Measurements from ENCODE around the gene SACS.

Gene SACS, protein sequence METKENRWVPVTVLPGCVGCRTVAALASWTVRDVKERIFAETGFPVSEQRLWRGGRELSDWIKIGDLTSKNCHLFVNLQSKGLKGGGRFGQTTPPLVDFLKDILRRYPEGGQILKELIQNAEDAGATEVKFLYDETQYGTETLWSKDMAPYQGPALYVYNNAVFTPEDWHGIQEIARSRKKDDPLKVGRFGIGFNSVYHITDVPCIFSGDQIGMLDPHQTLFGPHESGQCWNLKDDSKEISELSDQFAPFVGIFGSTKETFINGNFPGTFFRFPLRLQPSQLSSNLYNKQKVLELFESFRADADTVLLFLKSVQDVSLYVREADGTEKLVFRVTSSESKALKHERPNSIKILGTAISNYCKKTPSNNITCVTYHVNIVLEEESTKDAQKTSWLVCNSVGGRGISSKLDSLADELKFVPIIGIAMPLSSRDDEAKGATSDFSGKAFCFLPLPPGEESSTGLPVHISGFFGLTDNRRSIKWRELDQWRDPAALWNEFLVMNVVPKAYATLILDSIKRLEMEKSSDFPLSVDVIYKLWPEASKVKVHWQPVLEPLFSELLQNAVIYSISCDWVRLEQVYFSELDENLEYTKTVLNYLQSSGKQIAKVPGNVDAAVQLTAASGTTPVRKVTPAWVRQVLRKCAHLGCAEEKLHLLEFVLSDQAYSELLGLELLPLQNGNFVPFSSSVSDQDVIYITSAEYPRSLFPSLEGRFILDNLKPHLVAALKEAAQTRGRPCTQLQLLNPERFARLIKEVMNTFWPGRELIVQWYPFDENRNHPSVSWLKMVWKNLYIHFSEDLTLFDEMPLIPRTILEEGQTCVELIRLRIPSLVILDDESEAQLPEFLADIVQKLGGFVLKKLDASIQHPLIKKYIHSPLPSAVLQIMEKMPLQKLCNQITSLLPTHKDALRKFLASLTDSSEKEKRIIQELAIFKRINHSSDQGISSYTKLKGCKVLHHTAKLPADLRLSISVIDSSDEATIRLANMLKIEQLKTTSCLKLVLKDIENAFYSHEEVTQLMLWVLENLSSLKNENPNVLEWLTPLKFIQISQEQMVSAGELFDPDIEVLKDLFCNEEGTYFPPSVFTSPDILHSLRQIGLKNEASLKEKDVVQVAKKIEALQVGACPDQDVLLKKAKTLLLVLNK (N-terminal part only)

DNA sequence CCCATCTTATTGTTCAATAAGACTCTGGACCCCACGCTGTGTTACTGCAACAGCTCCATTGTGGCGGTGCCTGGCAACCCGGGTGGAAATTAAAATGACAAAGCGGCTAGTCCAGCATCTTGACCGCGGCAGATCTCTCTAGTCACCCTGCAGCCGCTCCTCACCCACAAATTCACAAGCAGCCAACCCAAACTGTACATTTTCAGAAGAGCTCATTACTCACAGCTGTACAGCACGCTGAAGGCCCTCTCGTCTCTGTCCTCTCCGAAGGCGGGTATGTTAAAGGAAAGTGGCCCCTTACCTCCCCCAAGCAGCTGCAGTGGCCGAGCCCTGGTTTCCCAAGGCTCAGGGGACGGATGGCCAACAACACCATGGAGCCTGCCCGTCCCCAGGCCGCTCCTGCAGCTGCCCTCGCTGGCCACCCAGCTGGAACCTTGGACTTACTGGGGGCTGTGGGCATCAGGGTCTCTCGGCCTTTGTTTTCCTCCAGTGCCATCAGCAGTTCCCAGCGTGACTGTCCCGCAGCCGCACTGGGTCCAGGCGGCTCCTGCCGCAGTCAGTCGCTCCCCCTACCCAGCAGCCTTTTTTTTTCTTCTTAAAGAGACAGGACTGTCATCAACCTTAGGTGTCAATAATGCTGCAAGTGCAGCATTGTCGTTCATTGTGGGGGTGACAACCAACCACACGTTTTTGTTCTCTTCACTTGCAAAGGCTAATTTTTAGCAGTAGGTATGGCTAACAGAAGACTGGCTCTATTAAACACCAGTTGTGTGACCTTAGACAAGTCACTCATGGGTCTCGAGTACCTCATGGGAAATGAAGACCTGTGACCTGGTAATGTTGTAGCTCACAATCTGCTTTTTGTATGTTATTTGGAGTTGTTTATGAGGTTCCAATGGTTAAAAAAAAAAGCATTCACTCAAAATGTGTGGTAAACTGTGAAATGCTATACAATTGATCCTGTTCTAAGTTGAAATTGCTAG lies at the start of gene SACS:
Gene SACS, minus strand, starts transcription at position 532 of the 983 bp plus-strand sequence. CDS start 22,463 bp downstream, outside the sequence.
- no peak for DNase-seq (ENCODE audit: low read depth)

DNA sequence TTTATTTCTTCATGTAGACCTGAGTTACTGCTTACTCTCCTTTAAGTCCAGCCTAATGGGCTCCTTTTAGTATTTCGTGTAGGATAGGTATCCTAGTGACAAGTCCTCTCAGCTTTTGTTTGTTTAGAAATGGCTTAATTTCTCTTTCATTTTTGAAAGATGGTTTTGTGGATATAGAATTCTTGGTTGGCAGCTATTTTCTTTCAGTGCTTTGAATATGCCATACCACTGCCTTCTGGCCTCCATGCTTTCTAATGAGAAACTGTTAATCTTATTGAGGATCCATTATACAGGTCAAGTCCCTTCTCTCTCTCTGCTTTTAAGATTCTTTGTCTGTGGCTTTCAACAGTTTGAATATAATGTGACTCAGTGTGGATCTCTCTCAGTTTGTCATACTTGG lies 46.8 kb upstream of the SACS start:
- no peak for DNase-seq (ENCODE audit: low read depth)

DNA sequence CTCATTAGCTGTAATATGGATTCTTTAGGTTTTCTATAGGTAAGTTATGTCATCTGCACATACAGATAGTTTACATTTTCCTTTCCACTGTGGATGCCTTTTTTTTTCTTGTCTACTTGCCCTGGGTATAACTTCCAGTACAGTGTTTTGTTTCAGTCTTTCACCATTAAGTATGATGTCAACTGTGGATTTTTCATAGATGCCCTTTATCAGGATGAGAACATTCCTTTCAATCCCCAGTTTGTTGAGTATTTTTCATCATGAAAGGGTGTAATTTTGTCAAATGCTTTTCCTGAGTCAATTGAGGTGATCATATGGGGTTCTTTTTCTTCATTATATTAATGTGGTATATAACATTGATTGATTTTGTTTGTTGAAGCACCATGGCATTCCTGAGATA lies 43.6 kb upstream of the SACS start:
- no peak for DNase-seq (ENCODE audit: low read depth)

DNA sequence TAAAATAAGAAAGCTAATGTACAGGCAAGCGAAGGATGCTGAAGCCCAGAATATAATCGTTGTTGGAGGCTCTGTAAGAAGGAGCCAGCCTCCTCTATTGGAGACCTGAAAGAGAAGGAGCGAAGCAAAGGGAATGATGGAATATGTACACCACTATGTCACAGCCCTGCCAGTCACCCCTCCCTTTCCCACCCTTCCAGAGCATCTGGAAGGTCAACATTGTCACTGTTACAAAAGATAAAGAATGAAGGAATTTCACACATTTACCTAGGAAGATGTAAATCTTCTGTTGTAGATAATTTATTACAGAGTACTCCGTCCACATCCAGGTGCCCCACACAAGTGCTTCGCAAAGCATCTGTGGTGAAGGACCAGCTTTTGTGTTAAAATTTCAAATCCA lies 39.7 kb upstream of the SACS start:
- DNase-seq (ENCODE audit: low read depth): no peak

DNA sequence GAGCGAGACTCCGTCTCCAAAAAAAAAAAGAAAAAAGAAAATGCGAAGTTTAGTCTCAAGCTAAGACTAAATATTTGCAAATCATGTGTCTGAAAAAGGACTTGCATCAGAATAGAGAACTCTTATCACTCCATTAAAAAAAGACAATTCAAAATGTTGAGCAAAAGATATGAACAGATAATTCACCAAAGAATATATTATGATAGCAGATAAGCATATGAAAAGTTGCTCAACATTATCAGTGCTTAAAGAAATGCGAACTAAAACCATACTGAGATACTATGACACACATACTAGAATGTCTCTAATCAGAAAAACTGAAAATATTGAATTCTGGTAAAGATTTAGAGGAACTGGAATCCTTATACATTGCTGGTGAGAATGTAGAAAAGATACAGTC lies 38.7 kb upstream of the SACS start:
- DNase-seq (ENCODE audit: low read depth): no peak

DNA sequence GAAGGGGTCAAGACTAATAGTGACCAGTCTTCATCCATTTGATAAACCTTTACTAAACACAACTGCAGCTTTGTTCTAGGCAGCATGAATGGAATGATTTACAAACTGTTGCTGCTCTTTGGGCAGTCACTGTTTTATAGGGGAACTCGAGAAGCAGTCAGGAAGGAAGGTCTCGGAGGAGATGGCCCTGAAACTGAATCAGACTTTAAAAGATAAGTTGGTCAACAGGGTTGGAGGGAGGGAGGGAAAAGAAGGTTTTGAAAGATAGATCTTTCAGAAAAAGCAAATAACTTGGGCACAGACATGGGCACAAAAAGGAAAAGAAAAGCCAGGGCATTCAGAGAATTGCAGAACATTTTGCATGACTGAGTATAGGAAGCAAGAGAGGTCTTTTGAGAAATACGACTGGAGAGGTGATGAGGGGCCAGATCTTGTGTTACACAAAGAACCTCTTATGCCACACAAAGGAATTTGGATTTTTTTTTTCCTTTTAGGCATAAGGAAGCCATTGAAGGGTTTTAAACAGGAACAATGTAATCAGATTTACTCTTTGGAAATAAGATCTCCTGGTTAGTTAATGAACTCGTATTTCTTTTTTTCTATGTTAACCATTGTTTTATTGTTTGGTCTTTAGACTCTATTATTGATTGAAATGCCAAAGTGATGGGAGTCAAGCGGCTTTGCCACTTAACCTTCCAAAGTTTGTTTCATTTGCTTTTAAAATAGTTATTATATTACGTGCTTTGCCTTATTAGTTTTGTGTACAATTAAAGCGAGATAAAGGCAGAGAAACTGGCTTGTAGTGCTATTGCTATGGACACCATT lies 37.5 kb upstream of the SACS start:
- no peak for DNase-seq (ENCODE audit: low read depth)

DNA sequence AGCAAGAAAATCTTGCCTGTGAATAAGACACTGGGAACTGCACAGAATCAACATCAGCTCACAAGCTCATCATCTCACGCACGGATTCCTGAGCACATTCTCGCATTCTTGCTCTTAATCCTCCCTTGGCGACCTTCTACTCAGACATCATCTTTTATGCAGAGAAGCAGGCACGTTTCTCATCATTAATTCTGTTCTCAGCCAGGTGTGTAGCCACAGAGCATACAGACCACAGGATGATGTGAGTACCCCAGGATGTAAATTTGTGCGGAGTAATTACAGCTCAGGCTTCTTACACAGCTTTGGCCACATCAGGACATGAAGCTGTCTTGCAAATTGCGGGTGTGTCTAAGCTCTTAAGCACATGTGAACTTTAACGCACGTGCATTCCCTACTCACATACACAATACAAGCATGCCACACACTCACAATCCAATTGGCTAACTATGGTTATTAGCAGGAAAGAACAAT lies 36.5 kb upstream of the SACS start:
- no peak for DNase-seq (ENCODE audit: low read depth)

DNA sequence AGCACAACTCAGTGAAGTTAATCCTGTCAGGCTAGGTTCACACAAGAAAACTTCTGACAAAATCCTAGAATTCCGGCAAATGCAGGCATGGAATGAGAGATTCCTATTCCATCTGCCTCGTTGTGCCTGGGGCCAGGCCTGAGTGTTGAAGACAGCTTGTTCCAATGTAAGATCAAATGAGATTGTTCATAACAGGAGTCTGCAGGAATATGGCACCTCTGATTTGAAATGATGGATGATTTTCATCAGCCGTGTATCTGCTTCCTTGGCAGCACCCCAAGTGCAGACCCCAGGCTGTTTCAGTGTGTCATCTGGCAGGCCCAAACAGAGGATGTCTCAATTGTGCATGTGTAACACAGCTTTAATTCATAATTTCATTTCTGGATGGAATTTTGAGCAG lies 35.3 kb upstream of the SACS start:
- no peak for DNase-seq (ENCODE audit: low read depth)

DNA sequence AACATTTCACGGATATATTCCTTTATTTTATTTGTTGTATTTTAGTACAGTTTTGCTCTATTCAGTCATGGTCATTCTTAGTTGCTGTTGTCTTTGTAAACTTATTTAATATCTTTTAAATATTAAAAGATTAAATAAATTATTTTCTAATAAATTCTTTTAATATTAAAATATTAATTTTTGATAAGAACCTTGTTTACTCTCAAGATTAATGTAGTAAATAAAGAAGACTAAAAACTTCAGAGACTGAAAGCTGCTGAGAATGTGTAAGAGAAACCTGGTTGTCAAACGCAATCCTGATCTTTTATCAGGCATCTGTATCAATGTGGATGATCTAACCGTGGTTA lies 34.4 kb upstream of the SACS start:
- no peak for DNase-seq (ENCODE audit: low read depth)

DNA sequence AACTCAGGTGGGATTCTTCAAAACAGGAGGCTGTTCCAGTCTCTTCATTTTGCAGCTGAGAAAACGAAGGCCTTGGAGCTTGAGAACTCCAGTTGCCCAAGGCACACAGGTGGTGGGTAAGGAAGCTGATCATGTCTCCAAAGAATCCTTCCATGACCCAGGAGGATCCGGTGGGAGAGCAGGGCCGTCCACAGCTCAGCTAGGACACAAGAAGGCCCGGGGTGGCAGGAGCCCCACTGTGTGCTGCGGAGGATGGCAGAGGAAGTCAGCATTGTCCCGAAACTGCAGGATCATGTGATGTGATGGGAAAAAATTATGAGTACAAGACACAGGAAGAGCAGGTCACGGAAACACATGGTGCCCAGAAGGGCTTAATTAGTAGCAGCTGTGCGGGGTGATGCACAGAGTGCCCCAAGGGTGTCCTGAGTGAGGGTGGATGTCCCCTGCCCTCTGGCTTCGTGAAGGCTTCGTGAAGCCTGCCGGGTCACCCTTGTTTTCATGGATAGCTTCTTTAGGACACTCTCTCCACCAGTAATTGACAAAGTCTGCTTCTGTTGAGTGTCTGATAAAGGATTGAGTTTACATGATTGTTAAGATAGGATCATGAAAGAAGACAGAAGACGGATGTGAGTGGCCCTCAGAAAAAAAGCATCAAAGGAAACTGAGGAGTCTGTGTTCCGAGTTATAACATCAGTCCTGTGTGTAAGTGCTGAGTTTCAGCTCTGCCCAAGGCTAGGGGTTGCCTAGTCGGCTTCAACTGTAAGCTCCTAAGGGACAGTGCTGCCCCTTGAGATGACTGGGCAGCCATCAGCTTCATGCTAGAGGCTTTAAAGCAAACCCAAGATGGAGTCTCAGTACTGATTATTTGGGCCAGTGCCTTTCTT lies 33.8 kb upstream of the SACS start:
- no peak for DNase-seq (ENCODE audit: low read depth)

DNA sequence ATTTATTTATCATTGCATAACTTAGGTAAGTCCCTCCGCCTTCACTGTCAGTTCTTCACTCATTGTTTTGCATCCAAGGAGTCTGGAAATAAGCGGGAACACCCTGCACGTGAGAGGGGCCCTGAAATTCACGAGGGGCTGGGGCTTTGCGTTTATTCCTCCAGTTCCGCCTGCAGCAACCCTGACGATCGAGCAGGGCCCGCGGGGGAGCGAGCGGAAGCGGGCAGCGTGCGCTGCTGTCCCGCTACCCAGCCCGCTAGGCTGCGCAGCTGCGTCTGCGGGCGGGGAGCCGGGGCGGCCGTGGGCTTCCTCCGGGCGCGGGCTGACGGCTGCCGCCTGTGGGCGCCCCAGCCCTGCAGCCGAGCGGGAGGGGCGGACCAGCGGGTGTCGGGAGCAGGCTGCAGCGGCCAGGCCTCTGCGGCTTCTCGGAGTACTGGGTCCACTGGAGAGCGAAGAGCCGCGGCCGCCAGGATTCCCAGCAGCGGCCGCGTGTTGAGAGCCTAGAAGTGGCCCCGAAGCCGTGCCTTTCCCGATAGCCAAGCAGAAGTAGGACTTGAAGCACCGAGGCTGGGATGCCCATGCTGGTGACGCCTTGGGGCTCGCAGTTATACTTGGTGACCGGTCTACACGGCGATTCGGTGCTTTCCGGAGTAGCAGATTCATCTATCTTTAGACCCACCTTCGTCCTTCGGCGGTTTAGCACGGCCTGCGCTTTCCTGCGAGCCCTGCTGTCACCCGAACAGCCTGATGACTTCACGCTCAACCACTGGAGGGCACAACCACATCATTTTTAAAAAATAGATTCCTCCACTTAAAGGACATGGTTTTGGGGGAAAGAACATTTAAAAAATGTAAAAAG lies 32.9 kb upstream of the SACS start:
- DNase-seq (ENCODE audit: low read depth): peak; percentile 40

DNA sequence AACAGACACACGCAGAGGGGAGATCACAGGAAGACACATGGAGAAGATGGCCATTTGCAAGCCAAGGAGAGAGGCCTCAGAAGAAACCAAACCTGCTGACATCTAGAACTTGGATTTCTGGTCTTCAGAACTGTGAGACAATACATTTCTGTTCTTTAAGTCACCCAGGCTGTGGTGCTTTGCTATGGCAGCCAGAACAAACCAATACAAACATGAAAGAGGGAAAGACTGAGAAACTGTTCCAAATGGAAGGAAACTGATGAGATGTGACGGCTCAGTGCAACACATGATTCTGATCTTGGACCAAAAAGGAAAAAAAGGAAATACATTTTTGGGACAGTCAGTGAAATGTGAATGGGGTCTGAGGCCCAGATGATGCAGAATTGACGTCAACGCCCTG lies 30.2 kb upstream of the SACS start:
- DNase-seq (ENCODE audit: low read depth): no peak

DNA sequence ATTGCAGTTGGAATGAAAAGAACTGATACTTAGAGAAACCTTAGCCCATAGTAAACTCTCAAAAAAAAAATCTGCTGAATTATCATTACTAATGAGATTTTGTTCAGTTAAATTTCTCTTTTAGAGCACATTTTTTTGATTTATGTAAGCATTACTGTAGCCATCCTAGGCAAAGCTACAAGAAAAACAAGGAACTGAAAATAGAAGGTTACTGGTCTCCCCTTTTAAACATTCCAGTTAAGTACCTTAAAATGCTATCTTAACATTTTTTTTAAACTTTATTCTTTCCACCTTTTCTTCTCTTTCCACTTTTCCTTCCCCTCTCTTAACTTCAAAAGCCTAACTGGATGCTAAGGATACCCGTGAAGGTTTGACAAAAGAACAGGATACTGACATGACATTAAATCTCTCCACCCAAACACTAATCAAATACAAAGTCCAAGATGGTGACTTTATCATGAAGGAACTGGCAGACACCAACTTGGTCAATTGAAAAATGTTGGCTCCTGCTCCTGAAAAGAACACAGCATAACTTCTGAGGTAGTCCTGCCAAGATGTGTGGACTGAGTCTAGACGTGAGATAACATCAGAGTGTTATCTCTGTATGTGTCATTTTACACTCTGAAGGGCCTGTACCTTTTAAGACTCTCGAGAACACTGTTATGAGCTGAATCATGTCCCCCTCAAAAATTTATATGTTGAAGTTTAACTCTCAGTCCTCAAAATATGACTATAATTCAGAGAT lies 29.5 kb upstream of the SACS start:
- no peak for DNase-seq (ENCODE audit: low read depth)

DNA sequence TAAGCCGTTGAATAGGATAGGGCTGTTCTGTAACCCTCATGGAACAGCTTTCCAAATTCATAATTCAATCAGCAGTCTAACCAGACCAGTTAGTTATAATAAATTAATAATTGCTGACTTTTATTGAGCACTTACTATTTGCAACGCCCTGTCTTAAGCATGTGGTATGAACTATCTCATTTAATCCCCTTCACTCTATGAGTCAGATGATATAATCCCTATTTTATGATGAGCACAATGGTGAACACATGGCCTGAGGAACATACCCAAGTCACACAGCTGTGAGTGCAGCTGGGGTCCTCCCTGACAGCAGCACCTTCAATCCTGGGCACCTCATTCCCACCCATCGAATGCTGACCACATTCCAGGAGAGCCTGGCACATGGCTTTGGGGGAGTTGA lies 28.0 kb upstream of the SACS start:
- DNase-seq (ENCODE audit: low read depth): no peak

DNA sequence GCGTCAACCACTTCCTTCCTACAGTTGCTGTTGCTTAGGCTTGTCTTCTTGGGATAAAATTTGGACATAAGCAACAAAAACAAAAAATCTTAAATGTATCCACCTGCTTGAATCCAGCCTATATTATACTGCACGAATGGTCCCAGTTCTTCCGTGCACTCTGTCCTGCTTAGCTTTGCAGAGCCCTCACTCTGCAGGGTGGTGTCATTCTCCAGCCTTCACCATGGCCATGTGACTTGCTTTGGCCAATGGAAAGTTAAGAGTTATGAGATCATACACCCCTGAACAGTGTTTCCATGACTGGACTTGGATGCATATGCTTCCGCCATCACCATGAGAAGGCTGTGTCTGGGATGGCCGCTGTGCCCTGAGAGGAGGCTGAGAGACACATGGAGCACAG lies 27.4 kb upstream of the SACS start:
- DNase-seq (ENCODE audit: low read depth): no peak

DNA sequence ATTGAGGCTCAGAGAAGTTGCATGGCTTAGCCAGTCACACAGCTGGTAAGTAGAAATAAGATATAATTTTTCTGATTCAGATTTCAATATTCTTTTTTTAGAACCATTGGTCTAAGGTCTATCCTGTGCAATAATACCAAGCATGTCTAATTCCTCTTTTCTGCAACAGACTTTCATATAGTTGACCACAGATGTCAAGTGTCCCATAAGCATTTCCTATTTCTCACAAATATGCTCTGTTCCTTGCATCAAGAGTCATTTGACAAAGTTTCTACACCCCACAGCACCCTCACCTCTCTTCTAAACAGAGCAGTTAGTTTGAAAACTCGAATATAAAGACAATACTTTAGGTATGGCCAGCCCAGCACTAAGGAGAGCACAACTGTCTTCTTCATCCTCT lies 26.8 kb upstream of the SACS start:
- no peak for DNase-seq (ENCODE audit: low read depth)

DNA sequence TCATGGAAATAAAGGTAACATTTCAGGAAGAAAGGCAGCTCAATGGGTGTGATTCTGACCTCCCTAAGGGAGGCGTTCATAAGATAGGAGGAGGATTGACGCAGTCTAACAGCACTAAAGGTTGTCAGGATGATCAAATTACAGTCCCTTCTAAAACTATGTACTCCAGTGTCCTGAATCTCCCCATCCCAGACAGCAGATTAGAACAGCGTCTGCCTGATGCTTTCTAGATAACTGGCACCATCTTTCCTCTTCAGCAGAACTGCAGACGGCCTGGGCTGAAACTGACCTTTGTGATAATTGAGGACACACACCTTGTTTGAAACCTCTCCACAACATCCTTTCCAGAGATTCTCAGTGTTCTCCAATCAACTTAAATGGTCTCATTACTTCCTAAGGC lies 25.5 kb upstream of the SACS start:
- no peak for DNase-seq (ENCODE audit: low read depth)

All from stimulated activated CD4-positive, alpha-beta T cell treated with anti-CD3 and anti-CD28 coated beads, Interleukin-2, amount 100 ng/mL, for 4 hours (primary cell).